HepG2 (cell line): ENCODE data around the gene TIGAR. TPM values are rescaled to one million over a fixed set of nuclear protein-coding genes. Genes with fewer than 3 reads are reported as not detected.

Source experiments
- AGO1 ChIP-seq: fragments of 200-400 bp; formaldehyde crosslinking; IDR thresholded peaks from 2 replicates; pipeline ENCODE4 v1.6.1; 2017; ENCODE audit warnings: mild to moderate bottlenecking, low read depth, low read length, moderate library complexity; ENCODE audit not compliant: poor library complexity, severe bottlenecking
- ATF3 ChIP-seq: sonication (generic); formaldehyde crosslinking; IDR thresholded peaks from 2 replicates; pipeline ENCODE4 v1.4.0; 2020; ENCODE audit warnings: missing genetic modification reagents
- ATM ChIP-seq: fragments of 450-650 bp; IDR thresholded peaks from 2 replicates; pipeline ENCODE4 v1.7.1; 2017; ENCODE audit warnings: mild to moderate bottlenecking, borderline replicate concordance
- BCL6 ChIP-seq: IDR thresholded peaks from 2 replicates; pipeline ENCODE4 v1.6.1; 2016; ENCODE audit warnings: missing genetic modification reagents, missing compliant biosample characterization
- BHLHE40 ChIP-seq: IDR thresholded peaks from 2 replicates; pipeline ENCODE4 v1.6.1; 2011; ENCODE audit warnings: low read length, improper control_type of control experiment
- BRD4 ChIP-seq: sonication (generic); formaldehyde crosslinking; IDR thresholded peaks from 2 replicates; pipeline ENCODE4 v1.4.0; 2020; ENCODE audit warnings: missing genetic modification reagents
- DMAP1 ChIP-seq: IDR thresholded peaks from 2 replicates; pipeline ENCODE4 v1.6.1; 2016
- EHMT2 ChIP-seq: fragments of 200-600 bp; sonication (generic); IDR thresholded peaks from 2 replicates; pipeline ENCODE4 v1.7.0; 2017; ENCODE audit warnings: antibody characterized with exemption, low read depth, low read length, borderline replicate concordance
- EZH2 ChIP-seq: conservative IDR thresholded peaks from 2 replicates; pipeline ENCODE4 v1.6.1; 2012; ENCODE audit warnings: mild to moderate bottlenecking, low read depth, low read length, moderate library complexity
- FOXC1 ChIP-seq: sonication (generic); formaldehyde crosslinking; IDR thresholded peaks from 2 replicates; pipeline ENCODE4 v1.8.0; 2022; ENCODE audit warnings: mild to moderate bottlenecking, missing genetic modification reagents, borderline replicate concordance
- GATA4 ChIP-seq: sonication (generic); IDR thresholded peaks from 2 replicates; pipeline ENCODE4 v1.6.1; 2016; ENCODE audit warnings: antibody characterized with exemption, low read depth, borderline replicate concordance
- GFI1 ChIP-seq: sonication (generic); formaldehyde crosslinking; IDR thresholded peaks from 2 replicates; pipeline ENCODE4 v1.5.0; 2020; ENCODE audit warnings: missing genetic modification reagents, mild to moderate bottlenecking, borderline replicate concordance
- HHEX ChIP-seq: IDR thresholded peaks from 2 replicates; pipeline ENCODE4 v1.6.1; 2016; ENCODE audit warnings: control low read depth
- IRF2 ChIP-seq: IDR thresholded peaks from 2 replicates; pipeline ENCODE4 v1.6.1; 2018; ENCODE audit warnings: missing genetic modification reagents, missing compliant biosample characterization
- MAX ChIP-seq: IDR thresholded peaks from 2 replicates; pipeline ENCODE4 v1.6.1; 2012; ENCODE audit warnings: inconsistent platforms
- MTF2 ChIP-seq: sonication (generic); formaldehyde crosslinking; IDR thresholded peaks from 2 replicates; pipeline ENCODE4 v1.5.0; 2020; ENCODE audit warnings: missing genetic modification reagents, borderline replicate concordance
- PAWR ChIP-seq: sonication (generic); formaldehyde crosslinking; IDR thresholded peaks from 2 replicates; pipeline ENCODE4 v1.4.0; 2020; ENCODE audit warnings: missing genetic modification reagents, mild to moderate bottlenecking, borderline replicate concordance
- SMYD3 ChIP-seq: sonication (generic); formaldehyde crosslinking; IDR thresholded peaks from 2 replicates; pipeline ENCODE4 v1.8.1; 2023; ENCODE audit warnings: mild to moderate bottlenecking, missing genetic modification reagents
- ZNF251 ChIP-seq: sonication (generic); formaldehyde crosslinking; IDR thresholded peaks from 2 replicates; pipeline ENCODE4 v1.9.0; 2021; ENCODE audit warnings: mild to moderate bottlenecking, missing genetic modification reagents
- ZNF282 ChIP-seq: fragments of 450-650 bp; IDR thresholded peaks from 2 replicates; pipeline ENCODE4 v1.6.1; 2018; ENCODE audit not compliant: partially characterized antibody
- ZNF580 ChIP-seq: IDR thresholded peaks from 2 replicates; pipeline ENCODE4 v1.6.1; 2016; ENCODE audit warnings: low read depth, borderline replicate concordance
- ZNF615 ChIP-seq: sonication (generic); formaldehyde crosslinking; IDR thresholded peaks from 2 replicates; pipeline ENCODE4 v1.5.0; 2020; ENCODE audit warnings: mild to moderate bottlenecking, missing genetic modification reagents, borderline replicate concordance
- ZNF709 ChIP-seq: sonication (generic); formaldehyde crosslinking; IDR thresholded peaks from 2 replicates; pipeline ENCODE4 v1.5.0; 2020; ENCODE audit warnings: mild to moderate bottlenecking, missing genetic modification reagents
- ZNF720 ChIP-seq: sonication (generic); formaldehyde crosslinking; IDR thresholded peaks from 2 replicates; pipeline ENCODE4 v1.4.0; 2020; ENCODE audit warnings: missing genetic modification reagents
- polyA plus RNA-seq, 8 experiments: library from polyadenylated mRNA; depleted of rRNA in 3 of 8; stranded (reverse) in 7 of 8; unstranded in 1 of 8; fragments of >200 nt; fragmentation: Illumina TruSeq in 4 of 8; extraction: Trizol in 4 of 8; gene quantifications; 2 replicates each; pipeline versions ENCODE4 v1.2.1 to v1.2.3, GENCODE V29; 2011 to 2016; ENCODE audit warnings: low read depth in 4 of 8, missing spikeins in 1 of 8, mixed read lengths in 1 of 8; ENCODE audit not compliant: insufficient read depth in 1 of 8
- total RNA-seq, 5 experiments: library from RNA; depleted of rRNA; stranded (reverse); fragments of >200 nt; fragmentation: Illumina TruSeq; extraction: Trizol; gene quantifications; 2 replicates each; pipeline ENCODE4 v1.2.3, GENCODE V29; 2016; ENCODE audit warnings: low read depth in 1 of 5

The TIGAR gene
- total and polyA plus RNA-seq, 2 of the 13 experiments (the other 11 are each of a cell fraction or from before 2014, with no cell fraction given), result 2.6 to 21.8 TPM

- TF ChIP-seq ZNF251 (CRISPR knock-in tag) (no peak), SMYD3 (CRISPR knock-in tag) (no peak), BRD4 (CRISPR knock-in tag) (no peak), ZNF615 (CRISPR knock-in tag) (no peak), FOXC1 (CRISPR knock-in tag) (no peak), AGO1 (peak; percentile 10), ZNF580 (CRISPR knock-in tag) (no peak), GATA4 (no peak), ATM (no peak), MTF2 (no peak), BHLHE40 (peak; percentile 27; the same call in 1 of the 2 replicates), IRF2 (CRISPR knock-in tag) (no peak), BCL6 (peak; percentile 95), HHEX (no peak), ATF3 (CRISPR knock-in tag) (no peak), ZNF720 (CRISPR knock-in tag) (no peak), DMAP1 (CRISPR knock-in tag) (no peak), PAWR (CRISPR knock-in tag) (no peak), EZH2 (peak; percentile 97), EHMT2 (no peak), MAX (0 out of 2 replicates have a peak, but pooled peaks have one; percentile 22), GFI1 (CRISPR knock-in tag) (no peak), ZNF282 (no peak), ZNF709 (no peak)
Observed at GRCh38 chr12:4272424-4273272, 48.4 kb upstream of the TIGAR start (continued).
